RWPE2 (cell line): Measurements from ENCODE around the gene ACKR2.

Source experiments
- ATAC-seq: fragments of 200-7000 bp; cut with Tn5 transposase; 3 replicates; pipeline ENCODE4 v1.9.1; 2021; ENCODE audit warnings: low read depth
- DNase-seq: peaks from one replicate; pipeline ENCODE4 v3.0.0-alpha.2; 2020; ENCODE audit warnings: low spot score
- H3K27ac ChIP-seq: fragments of 450-650 bp; 2 replicates; pipeline ENCODE4 v1.5.1; 2017; ENCODE audit warnings: mild to moderate bottlenecking; ENCODE audit not compliant: poor library complexity, severe bottlenecking
- H3K27me3 ChIP-seq: fragments of 250-450 bp; sonication (Bioruptor Pico); 2 replicates; pipeline ENCODE4 v1.5.1; 2021; ENCODE audit warnings: mild to moderate bottlenecking, moderate library complexity; ENCODE audit not compliant: insufficient read depth, poor library complexity, severe bottlenecking
- H3K36me3 ChIP-seq: fragments of 250-450 bp; sonication (Bioruptor Pico); 2 replicates; pipeline ENCODE4 v1.5.1; 2020; ENCODE audit warnings: low read depth, mild to moderate bottlenecking, moderate library complexity
- H3K4me1 ChIP-seq: fragments of 250-450 bp; sonication (Bioruptor Pico); 2 replicates; pipeline ENCODE4 v1.5.1; 2021; ENCODE audit warnings: mild to moderate bottlenecking, moderate library complexity; ENCODE audit not compliant: insufficient read depth, poor library complexity, severe bottlenecking
- H3K4me3 ChIP-seq: fragments of 250-450 bp; sonication (Bioruptor Pico); 2 replicates; pipeline ENCODE4 v1.5.1; 2021; ENCODE audit warnings: mild to moderate bottlenecking, moderate library complexity; ENCODE audit not compliant: severe bottlenecking
- H3K9me3 ChIP-seq: fragments of 250-450 bp; sonication (Bioruptor Pico); 2 replicates; pipeline ENCODE4 v1.5.1; 2021; ENCODE audit warnings: mild to moderate bottlenecking, moderate library complexity; ENCODE audit not compliant: severe bottlenecking
- CTCF ChIP-seq: fragments of 450-650 bp; IDR thresholded peaks from one replicate; pipeline ENCODE4 v1.5.1; 2017; ENCODE audit warnings: mild to moderate bottlenecking, moderate library complexity; ENCODE audit not compliant: poor library complexity, severe bottlenecking

The ACKR2 gene

GRCh38 chr3:42809202-42809601, at the start of gene ACKR2:
ACKR2 (plus strand) TSS chr3:42809445; CDS start chr3:42864503, 55,058 bp downstream.
- H3K4me1 ChIP-seq, result no peaks in the 10 kb centered on the region
- H3K9me3 ChIP-seq, result no peaks in the 10 kb centered on the region
- no peak for DNase-seq
- H3K27me3 ChIP-seq, result no peaks in the 10 kb centered on the region
- no peaks in the 10 kb centered on the region for H3K36me3 ChIP-seq
- no peak for ATAC-seq
- no peak within 1 kb of the TSS for H3K27ac ChIP-seq
- TF ChIP-seq CTCF, result no peak
- no peak within 1 kb of the TSS for H3K4me3 ChIP-seq

GRCh38 chr3:42762046-42762724, 47.1 kb upstream of the ACKR2 start:
- ATAC-seq (no peak), DNase-seq (peak; percentile 12)
- Histone ChIP-seq H3K9me3 (no peaks in the 10 kb centered on the region), H3K36me3 (no peaks in the 10 kb centered on the region), H3K4me3 (no peak overlapping the region), H3K27ac (peak overlapping the region; percentile 64), H3K4me1 (peaks cover 5% of the 10 kb centered on the region), H3K27me3 (no peaks in the 10 kb centered on the region)
- no peak for TF ChIP-seq CTCF

GRCh38 chr3:42763021-42763420, 46.2 kb upstream of the ACKR2 start:
- H3K27ac ChIP-seq, result no peak overlapping the region
- peaks cover 5% of the 10 kb centered on the region for H3K4me1 ChIP-seq
- no peak for TF ChIP-seq CTCF
- DNase-seq (no peak), ATAC-seq (no peak)
- H3K9me3 ChIP-seq, result no peaks in the 10 kb centered on the region
- no peak overlapping the region for H3K4me3 ChIP-seq
- no peaks in the 10 kb centered on the region for H3K27me3 ChIP-seq
- no peaks in the 10 kb centered on the region for H3K36me3 ChIP-seq

GRCh38 chr3:42764115-42764514, 45.1 kb upstream of the ACKR2 start:
- H3K4me1 ChIP-seq, result peaks cover 5% of the 10 kb centered on the region
- no peaks in the 10 kb centered on the region for H3K36me3 ChIP-seq
- TF ChIP-seq CTCF, result no peak
- no peak for ATAC-seq
- H3K9me3 ChIP-seq, result no peaks in the 10 kb centered on the region
- no peak overlapping the region for H3K27ac ChIP-seq
- peak; percentile 15 for DNase-seq
- H3K27me3 ChIP-seq, result no peaks in the 10 kb centered on the region
- no peak overlapping the region for H3K4me3 ChIP-seq

- DNase-seq (no peak), ATAC-seq (no peak)
- Histone ChIP-seq H3K27ac (no peak overlapping the region), H3K36me3 (no peaks in the 10 kb centered on the region), H3K4me3 (no peak overlapping the region), H3K27me3 (no peaks in the 10 kb centered on the region), H3K9me3 (no peaks in the 10 kb centered on the region), H3K4me1 (peaks cover 5% of the 10 kb centered on the region)
- no peak for TF ChIP-seq CTCF
These were observed 44.5 kb upstream of the ACKR2 start for GRCh38 chr3:42764561-42765295.
